AG20443 (cell line): ENCODE measurements around the gene KIAA0825.
"Not testable (repeated sequence)": the region's sequence is repeated elsewhere in the genome, so short reads cannot be mapped to it uniquely, and the experiment has no call there.

Experiments
- DNase-seq: peaks from one replicate; pipeline ENCODE4 v3.0.0; 2012; ENCODE audit warnings: low spot score, mixed read lengths

The KIAA0825 gene

GRCh38 chr5:94573349-94573748 lies 45.1 kb downstream of the KIAA0825 start:
- DNase-seq = not testable (repeated sequence)

- DNase-seq = no peak
Measured at GRCh38 chr5:94571415-94571814, 47.0 kb downstream of the KIAA0825 start.

- no peak for DNase-seq
Measured at GRCh38 chr5:94564812-94565211, 53.6 kb downstream of the KIAA0825 start.

- DNase-seq = no peak
Measured at GRCh38 chr5:94562327-94562971, 56.0 kb downstream of the KIAA0825 start.

GRCh38 chr5:94558028-94558427 lies 60.4 kb downstream of the KIAA0825 start:
- DNase-seq = no peak

- DNase-seq = no peak
Measured at GRCh38 chr5:94551858-94552257, 66.5 kb downstream of the KIAA0825 start.

- DNase-seq = no peak
Measured at GRCh38 chr5:94545870-94546625, 72.4 kb downstream of the KIAA0825 start.

- DNase-seq = no peak
Measured at GRCh38 chr5:94544875-94545547, 73.4 kb downstream of the KIAA0825 start.

GRCh38 chr5:94544031-94544650 lies 74.3 kb downstream of the KIAA0825 start:
- DNase-seq = no peak

- no peak for DNase-seq
Measured at GRCh38 chr5:94540856-94541494, 77.4 kb downstream of the KIAA0825 start.

GRCh38 chr5:94538260-94538659 lies 80.1 kb downstream of the KIAA0825 start:
- DNase-seq = no peak

GRCh38 chr5:94526706-94527105 lies 91.7 kb downstream of the KIAA0825 start:
- DNase-seq = no peak

- DNase-seq = peak; percentile 21
Measured at GRCh38 chr5:94524841-94525697, 93.3 kb downstream of the KIAA0825 start.

GRCh38 chr5:94523018-94523417 lies 95.4 kb downstream of the KIAA0825 start:
- DNase-seq = no peak

- DNase-seq = no peak
Measured at GRCh38 chr5:94522117-94522516, 96.3 kb downstream of the KIAA0825 start.

- no peak for DNase-seq
Measured at GRCh38 chr5:94517490-94518488, 100.6 kb downstream of the KIAA0825 start.

GRCh38 chr5:94516148-94516547 lies 102.3 kb downstream of the KIAA0825 start:
- no peak for DNase-seq

- DNase-seq = peak; percentile 11
Measured at GRCh38 chr5:94508461-94509148, 109.8 kb downstream of the KIAA0825 start.
